GM19324 (cell line): ENCODE measurements around the gene LAMA1.

Source experiments
- ATAC-seq: cut with Tn5 transposase; IDR thresholded peaks from one replicate; pipeline ENCODE4 v1.9.1; 2021; ENCODE audit warnings: mild to moderate bottlenecking, moderate library complexity; ENCODE audit not compliant: unreplicated experiment, low FRiP score

LAMA1 gene

DNA sequence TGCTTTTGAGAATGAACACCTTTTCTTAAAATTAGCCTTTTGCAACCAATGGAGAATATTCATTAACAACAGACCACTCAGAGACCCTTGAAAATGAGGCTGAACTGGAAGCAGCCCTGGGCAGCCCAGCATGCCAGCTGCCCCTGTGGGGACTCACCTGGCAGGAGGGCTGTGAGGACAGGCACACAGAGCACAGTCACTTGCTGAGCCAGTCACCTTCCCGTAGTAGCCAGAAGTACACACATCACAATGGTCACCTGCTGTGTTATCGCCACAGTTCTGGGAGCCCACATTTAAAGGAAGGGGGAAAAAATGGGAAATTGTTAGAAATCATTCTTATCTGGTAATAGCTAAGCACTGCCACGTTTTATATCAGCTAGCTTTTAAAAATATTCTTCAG lies 115.5 kb downstream of the LAMA1 start:
- ATAC-seq = no peak

DNA sequence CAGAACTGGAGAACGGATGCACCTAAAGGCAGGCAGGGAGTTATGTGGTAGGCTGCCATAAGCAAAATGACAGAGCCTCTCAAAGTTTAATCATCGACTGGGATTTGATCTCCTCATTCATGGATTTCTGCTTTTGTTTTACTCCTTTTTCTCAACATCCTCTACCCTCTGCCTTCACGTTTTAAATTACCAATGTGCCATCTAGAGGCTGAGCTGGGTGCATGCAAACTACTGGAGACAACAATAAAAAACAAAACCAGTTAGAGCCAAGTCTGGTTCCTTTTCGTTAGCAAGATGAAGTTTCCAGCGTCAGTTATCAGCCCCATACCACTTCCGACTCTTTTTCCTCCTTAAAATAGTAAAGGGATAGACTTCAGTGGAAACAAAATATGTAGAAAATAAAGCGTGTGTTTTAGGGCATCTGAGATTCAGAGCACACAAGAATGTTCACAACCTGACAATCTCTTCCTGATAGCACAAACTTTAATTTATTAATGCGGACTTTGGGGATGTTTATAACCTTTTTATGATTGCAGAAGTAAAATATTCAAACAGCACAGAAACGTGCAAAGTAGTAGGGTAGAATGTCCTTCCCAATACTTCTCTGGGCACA lies 117.0 kb downstream of the LAMA1 start:
- no peak for ATAC-seq

DNA sequence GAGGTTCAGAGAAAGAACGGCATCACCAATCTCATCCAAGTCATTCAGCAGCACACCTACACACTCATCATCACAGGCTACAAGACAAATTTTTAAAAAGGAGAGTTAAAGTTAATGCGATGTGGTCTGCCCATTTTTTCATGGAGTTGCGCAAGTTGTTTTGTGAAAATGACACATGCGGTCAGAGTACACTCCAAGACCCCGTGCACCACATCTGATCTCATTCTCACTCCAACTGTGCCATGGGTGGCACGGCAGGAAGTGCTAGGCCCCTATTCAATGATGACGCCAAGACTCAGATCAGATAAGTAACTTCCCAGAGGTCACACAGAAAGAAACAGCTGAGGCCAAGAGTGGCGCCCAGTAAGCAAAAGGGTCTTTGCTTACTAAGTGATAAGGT lies 119.8 kb downstream of the LAMA1 start:
- no peak for ATAC-seq

DNA sequence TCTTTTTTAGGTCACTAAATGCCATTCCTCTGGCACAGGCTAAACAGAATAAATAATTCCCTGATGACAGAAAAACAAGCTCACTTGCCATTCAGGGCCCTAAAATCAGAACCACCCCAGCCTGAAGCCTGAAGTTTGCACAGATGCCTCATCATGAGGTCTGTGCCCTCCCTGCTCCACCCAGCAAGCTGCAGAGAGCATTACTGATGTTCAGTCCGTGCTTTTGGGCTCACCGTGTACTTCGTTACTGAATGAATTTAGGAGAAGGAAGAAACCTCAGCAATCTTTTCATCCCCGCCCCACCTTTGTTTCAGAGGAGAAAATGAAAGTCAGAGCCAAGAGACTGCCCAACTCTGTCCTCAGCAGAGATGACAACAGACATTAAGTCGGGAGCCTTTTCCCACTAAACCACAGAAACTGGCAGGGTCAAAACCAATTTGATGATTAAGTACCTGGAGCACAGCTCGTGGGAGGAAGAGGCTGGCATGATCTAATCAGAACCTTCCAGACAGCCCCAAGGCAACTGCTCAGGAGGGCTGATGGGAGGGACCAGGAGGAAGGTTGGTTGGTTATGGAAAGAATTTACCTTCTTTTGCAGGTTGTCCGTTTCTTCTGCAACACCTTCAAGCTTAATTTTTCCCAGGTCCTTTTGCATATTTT lies 122.7 kb downstream of the LAMA1 start:
- no peak for ATAC-seq

DNA sequence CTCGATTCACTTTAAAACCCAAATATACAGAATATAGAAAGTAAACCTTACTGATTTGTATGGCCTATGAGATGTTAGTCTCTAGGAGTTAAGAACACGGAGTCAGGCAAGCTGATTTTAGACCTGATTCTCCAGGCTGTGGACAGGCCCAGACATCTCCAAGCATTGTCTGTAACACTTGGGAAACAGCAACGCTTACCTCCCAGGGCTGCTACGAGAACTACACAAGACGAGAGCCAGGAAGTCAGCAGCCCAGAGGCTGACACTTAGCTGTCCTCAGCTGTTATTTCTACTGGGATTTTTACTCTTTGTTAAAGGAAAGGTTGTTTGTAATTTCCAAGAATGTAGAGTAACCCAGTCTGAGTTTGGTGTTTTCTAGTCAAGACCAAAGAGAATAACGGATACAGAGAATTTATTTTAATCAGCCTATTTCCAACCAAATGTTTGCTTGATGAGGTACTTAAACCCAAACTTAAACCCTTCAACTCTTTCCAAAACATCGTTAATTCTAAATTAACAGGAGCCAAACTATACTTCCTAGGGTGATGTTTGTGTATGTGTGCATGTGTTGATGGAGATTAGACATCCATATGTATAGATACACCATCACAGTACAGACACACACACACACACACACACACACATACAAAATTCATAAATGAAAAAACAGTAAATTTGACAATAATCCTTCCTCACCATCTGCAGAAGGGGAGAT lies 123.4 kb downstream of the LAMA1 start:
- no peak for ATAC-seq

DNA sequence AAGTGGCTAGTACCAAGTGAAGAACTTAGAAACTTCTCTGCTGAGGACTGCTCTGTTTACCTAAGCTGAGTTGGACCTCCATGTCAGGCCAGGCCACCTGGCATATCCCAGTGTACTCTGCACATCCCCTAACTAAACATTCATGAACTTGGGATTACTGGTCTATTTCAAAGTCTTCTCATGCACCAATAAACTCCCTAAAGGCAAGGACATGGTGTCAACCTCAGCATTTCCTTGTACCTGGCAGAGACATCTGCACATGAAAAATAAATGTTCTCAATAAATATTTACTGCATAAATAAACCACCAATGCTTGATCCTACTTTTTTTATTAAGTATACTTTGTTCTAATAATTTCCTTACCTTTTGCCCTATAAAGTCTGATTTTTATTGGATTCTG lies 124.8 kb downstream of the LAMA1 start:
- no peak for ATAC-seq

DNA sequence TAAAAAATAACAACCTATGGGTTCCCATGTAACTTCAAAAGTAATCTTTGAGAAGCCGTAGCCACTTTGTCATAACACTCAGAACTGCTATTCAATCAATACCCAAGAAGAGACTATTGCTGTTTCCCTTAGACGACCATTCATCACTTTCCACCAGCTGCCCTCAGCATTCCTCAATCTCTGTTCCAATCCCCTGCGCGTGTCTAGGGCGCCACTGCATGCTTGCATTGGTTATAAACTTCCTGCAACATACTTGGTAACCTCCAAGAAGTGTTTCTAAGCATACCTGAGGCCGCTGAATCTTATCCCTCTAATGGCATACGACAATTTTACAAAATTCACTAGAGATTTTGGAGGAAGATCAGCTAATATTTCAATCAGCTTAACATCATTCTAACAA lies 134.2 kb downstream of the LAMA1 start:
- no peak for ATAC-seq

DNA sequence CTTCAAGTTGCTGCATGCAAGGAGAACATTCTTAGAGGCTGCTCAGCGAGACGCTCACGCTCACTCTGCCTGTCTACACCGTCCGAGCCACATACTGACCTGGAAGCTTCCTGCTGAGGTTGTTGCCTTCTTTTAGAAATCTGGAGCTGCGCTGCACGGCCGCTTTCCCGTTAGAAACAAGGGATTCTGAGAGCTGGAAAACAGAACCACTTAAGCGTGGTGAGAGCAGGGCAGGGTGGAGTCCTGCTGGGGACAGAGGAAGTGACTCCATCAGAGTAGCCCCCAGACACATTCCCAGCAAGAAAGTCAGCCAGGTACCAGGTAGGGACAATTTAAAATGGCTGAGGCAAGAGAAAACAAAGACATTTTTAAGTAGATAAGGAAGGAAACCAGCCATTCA lies 135.2 kb downstream of the LAMA1 start:
- no peak for ATAC-seq

DNA sequence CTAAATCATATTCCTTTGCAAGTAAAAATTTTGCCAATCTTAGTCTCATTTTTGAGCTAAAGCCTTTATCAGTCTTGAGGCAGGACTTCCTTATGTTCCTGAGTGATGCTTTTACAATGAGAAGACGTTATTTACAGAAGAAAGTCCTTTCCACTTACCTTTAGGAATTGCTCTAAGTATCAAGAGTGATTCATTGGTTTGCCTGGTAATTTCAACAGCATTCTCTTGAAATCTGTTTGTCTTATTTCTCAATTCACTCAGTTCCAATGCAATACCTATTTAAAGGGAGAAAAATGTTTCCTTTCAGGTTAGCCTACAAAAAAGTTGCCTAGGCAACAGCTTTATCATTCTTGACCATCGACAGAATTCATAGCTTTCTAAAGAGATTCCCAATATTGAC lies 137.2 kb downstream of the LAMA1 start:
- ATAC-seq = no peak

DNA sequence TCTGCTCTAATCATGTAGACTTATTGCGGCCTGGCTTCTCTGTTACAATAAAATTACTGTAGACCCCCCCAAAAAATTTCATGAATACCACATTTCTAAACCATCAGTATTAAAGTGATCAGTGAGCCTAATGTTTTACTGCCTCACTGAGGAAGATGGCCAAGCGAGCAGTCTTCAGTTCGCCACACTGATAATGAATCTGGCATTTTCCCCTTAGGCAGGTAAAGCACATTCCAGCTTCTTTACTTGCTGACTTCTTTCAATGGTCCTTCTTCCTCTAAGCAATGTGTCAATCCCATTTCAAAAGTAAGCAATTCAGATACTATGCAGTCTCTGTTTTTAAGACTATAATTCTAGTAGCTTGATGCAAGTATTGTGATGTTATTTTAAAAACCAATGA lies 137.6 kb downstream of the LAMA1 start:
- no peak for ATAC-seq

DNA sequence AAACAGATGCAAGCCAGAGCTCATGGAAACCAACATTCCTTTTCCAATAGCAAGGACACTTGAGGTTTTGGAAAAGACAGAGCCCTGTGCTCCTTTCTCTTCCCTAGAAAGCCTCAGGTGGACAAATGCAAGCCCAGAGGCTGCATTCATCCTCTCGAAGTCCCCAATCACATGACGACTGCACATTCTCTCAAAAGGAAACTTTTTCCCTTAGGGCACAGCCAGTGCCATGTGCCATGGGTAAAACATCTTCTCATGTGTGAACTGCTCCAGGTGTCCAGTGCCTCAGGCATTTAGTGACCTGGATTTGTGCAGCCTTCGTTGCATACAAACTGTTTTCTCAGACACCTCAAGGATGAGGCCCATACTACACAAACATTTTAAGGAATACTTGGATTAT lies 140.7 kb downstream of the LAMA1 start:
- ATAC-seq = no peak

DNA sequence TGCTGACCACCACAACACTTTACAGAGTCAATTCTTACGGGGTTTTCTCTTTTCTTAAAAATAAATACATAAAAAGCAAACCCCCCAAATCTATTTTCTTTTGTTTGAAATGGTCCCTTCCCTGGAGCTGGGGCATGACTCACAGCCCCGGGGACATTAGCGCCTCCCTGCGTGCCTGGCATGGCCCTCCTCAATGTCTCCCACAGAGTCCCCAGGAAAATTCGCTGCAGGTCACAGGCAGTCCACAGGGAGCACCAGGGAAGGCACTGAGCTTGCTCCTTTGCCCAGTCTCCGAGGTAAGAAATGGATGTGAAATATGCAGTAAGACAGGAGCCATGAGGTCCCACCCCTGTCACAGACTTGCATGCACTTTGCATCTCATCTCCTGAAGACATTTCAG lies 142.5 kb downstream of the LAMA1 start:
- ATAC-seq = no peak

DNA sequence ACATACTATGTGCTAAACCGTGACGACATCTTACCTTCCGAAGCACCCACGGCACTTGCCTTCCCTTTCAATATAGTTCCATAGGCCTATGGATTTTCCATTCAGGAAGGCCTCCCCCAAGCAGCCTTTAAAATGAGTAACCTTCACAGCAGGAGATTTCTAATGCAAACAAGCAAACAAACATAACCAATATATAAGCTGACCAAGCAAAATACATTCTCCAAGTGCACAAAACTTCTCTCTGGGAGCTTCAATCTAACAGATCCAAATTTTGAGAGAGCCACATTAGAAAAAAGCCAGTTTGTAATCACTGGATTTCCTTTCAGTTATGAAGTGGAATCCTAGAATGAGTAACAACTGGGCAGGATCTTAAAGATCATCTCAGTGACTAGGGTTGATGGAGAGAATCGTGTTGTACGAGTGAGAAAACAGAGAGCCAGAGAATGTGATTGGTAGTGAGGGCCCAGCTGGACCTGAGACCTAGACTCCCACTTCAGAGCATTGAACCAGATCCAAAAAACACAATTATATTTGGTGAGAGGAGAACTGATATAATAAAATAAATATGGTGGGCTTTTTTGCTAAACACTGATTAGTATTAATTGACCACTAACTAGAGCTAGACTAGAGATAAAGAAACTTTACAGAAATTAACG lies 145.6 kb downstream of the LAMA1 start:
- ATAC-seq = no peak

DNA sequence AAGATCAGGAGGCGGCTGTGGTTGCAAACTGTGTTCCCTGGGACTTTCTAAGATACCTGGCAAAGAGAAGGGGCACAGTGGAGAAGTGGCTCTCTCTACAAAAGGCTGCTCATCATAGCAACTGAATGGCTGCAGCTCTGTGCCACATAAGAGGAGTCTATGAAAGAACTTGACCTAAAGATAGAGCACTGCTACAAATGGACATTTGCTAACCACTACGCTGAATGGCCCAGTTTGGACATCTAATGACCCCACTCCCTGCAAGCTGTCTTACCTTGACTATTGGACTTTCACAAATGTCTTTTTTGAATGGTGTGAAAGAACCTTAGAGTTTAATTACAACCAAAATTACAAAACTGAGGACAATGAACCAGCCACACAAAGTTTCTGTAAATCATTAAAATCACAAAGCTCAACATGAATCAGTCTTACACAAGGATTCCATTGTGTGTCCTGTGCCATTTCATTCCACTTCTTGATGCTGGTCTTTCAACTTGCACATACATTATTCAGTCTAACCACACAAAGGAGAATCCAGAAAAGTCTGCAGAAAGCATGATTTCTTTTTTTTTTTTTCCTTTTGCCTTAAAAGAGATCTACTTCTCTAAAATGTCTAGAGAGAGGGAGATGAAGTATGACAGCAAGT lies 154.0 kb downstream of the LAMA1 start:
- no peak for ATAC-seq

DNA sequence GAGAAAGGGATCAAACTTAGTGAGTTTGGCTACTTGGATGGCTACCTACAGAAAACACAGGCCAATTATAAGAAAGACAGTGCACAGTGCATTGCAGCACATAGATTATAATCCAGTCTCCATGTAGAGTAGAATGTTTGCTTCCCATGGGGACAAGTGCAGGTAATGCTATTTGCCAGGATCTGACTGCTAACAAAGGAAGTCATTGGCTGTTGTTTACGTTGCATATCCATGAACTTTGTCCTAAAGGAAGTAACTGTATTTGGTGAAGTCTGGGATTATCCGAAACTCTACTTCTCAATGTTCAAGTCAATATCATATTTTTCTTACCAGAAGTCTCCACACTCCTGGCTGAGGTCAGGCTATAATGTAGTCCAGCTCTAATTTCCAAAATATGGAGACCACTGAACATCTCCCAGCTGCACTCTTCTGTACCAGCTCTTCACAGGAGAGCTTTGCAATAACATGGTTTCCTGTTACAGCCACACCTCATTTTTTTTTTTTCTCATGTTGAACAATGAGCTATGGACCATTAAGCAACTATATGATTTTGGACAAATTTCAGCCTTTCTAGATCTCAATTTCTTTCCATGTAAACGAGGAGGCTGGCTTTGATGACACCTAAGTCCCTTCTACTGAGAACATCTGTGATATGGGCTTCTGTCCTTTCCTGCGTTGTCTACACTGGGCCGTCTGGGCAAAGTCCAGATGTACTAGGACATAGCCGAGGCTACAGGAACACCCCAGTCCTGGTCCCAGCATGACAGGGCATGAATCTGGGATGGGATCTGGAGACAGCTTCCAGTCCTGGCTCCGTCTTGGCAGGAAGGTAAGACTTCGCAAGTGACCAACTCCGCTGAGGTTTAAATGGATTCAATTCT lies 154.8 kb downstream of the LAMA1 start:
- no peak for ATAC-seq

DNA sequence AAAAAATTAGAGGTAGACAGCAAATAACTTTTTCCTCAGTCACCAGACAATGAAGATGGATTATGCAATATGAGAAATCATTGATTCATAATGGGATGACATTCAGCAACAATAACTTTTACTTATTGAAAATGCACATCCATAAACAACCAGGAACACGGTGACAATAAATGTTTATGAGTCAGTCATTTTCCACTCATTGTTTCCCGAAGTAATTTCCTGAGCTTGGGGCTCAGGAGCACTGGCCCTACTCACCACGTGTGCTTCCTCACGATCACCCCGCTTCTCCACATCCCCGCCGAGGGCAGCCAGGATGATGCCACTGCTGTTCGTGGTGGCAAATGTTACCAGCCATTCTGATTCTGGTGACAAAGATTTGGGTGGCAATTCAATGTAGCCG lies 156.3 kb downstream of the LAMA1 start:
- no peak for ATAC-seq

DNA sequence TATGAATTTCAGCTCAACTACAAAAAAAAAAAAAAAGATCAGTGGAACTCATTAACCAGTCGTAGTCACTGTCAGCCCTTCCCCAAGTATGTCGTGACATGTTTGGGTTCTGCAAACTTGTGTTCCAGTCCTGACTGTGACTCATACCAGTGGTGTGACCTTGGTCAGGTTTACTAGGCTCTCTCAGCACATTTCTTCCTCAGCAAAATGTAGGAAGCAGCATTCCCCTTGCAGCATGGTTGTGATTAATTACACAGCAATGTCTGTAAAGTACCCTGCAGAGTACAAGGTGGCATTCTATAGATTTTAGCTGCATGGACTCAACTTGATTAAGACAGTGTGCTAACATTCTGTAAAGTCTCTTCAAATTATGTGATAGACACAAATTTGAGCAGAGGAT lies 156.9 kb downstream of the LAMA1 start:
- ATAC-seq = no peak

DNA sequence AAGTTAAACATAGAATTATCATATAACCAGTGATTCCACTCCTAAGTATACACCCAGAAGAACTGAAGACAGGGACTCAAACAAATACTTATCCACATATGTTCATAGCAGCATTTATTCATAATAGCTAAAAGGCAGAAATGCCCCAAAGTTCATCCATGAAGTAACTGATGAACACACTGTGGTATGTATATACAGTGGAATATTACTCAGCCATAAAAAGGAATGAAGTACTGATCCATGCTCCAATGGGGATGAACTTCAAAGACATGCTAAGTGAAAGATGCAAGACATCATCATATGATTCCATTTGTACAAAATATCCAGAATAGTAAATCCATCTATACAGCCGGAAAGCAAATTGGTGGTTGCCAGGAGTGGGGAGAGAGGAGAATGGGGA lies 157.5 kb downstream of the LAMA1 start:
- ATAC-seq = no peak

DNA sequence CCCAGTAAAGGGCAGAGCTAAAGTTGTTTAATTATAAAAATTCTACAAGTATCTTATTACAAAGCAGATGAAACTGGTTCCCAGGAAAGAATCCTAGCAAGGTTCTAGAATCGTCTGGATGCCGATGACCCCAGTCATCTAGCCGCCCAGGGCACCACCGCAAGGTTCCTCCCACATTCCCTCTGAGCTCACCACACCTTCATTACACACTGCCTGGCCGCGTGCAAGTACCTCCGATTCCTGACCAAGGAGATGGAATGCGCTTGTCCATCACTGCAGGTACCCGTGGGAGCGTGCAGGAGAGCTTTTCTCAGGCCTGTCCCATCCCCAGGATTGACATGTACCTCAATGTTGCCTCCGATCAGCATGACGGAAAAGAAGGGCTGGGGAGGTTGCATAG lies 158.5 kb downstream of the LAMA1 start:
- ATAC-seq = no peak

DNA sequence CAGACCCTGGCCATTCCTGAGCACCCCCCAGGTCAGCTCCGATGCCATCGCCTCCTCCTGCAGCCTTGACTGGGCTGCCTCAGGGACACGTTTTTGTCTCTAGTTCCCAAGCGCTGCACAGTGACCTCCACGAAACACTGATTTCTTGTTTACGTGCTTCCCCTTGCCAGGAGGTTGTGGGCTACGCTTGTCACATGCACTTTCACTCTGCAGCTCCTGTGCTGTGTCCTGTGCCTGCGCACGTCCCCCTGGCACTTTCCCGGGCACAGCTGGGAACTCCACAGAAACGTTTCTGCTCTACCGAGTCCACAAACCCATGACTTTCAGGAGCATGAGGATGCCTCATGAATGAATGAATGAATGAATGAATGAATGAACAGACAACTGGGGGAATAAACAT lies 160.6 kb downstream of the LAMA1 start:
- ATAC-seq = no peak
